ENCODE measurements around the gene SNRPD3.
A peak's percentile ranks its signal among the peaks of the same experiment; 100 is the strongest.

SNRPD3 gene

DNA sequence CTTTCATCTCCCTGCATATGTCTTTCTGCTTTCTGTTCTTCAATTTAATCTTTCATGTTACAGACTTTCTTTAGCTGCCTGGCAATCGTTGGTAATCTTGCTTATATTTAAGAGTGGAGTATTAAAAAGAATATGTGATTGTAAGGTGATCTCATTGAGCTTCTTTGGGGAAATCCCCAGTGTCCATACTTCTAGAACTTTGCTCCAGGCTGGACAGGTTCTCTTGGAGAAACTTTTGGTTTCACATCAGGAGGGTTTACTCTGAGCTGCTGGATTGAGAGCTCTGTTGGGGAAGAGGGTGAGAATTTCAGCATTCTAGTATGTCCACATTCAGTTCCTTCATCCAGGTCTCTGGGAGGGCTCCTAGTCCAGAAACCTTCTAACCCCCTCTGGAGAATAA lies 21.0 kb downstream of the SNRPD3 start:
- no peak for DNase-seq

DNA sequence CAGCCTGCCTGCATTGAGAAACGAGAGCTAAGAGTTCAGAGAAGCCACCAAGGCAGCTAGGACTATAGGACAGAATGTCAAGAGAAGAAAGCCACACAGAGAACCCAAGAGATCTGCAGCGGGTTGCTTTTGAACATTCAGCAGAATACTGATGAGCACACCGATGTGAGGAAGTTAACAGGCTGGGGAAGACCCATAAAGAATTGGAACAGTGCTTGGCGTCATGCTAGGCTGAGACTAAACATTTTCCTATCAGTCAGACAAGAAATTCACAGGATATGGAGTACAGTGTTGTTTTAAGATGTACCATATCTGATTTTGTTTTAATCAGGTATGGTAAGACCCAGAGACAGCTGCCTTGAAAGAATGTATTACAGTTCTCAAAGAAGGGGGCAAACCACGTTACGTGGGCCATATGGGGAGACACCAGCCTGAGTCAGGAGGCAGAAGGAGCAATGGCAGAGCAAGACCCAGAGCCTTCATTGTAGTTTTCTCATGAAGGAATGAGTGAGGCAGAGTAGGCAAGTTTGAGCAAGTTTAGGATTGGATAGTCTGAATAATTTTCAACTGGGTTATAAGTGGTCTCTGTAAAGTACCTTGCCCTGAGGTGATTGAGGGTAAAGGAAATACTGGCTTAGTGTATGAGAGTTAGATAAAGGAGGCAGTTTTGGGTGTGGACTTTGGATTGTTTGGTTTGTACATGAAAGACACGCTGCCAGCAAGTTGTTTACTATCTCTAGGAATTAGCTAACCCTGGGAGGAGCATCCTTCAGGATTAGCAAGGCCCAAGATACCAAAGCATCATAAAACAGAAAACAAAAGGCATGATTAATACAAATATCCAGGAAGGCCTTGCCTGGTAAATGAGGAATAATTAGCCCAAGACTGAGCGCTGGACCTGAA lies 22.8 kb downstream of the SNRPD3 start:
- DNase-seq, result no peak

DNA sequence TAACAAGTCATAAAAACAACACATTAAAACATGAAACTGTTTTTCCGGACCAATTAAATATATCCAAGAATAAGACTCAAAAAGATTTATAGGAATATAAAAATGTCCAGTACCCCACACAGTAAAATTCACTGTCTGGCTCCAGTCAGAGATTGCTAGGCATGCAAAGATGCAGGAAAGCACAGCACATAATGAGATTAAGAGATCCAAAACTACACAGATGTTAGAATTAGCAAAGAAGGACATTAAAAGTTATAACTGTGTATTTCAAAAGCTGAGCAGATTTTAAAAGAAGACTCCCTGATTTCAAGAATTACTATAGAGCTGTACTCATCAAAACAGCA lies 23.4 kb downstream of the SNRPD3 start:
- no peak for DNase-seq

DNA sequence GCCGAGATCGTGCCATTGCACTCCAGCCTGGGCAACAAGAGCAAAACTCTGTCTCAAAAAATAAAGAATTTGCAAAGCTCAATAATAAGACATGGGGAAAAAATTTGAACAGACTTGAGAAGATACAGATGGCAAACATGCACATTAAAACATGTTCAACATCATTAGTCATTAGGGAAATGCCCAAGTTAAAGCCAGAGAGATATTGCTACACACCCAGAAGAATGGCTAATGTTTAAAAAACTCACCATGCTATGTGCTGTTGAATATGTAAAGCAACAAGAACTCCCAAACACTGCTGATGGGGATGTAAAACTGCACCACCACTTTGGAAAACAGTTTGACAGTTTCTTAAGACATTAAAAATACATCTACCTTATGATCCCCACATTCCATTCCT lies 24.5 kb downstream of the SNRPD3 start:
- DNase-seq, result no peak

DNA sequence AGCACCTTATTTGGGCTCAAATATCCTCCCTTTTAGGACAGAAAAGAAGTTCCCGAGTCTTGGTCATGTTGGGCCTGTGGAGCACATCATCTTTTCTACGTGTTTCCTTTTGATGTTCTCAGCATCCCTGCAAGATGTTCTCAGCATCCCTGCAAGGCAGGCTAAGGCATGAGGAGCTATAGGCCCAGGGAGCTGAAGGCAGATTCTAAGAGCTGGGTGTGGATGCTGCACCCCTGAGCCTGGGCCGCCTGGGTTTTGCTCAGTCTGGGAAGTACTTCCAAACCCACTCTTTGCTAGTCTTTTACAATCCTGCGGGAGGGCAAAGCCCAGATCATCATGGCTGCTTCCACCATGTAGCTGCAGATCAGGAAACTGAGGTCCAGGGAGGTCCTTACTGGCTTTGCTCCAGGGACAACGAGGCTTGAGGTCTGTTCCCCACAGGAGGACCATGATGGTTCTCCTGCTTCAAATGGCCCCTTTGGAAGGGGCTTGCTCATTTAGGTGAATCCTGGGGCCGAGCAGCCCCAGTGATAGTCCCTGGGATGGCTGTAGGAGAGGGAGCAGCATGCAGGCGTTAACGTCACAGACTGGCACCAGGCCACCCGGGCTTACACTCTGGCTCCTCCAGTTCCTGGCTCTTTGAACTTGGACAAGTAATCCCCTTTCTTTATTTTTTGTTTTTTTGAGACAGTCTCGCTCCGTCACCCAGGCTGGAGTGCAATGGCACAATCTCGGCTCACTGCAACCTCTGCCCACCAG lies 26.4 kb downstream of the SNRPD3 start:
- no peak for DNase-seq

DNA sequence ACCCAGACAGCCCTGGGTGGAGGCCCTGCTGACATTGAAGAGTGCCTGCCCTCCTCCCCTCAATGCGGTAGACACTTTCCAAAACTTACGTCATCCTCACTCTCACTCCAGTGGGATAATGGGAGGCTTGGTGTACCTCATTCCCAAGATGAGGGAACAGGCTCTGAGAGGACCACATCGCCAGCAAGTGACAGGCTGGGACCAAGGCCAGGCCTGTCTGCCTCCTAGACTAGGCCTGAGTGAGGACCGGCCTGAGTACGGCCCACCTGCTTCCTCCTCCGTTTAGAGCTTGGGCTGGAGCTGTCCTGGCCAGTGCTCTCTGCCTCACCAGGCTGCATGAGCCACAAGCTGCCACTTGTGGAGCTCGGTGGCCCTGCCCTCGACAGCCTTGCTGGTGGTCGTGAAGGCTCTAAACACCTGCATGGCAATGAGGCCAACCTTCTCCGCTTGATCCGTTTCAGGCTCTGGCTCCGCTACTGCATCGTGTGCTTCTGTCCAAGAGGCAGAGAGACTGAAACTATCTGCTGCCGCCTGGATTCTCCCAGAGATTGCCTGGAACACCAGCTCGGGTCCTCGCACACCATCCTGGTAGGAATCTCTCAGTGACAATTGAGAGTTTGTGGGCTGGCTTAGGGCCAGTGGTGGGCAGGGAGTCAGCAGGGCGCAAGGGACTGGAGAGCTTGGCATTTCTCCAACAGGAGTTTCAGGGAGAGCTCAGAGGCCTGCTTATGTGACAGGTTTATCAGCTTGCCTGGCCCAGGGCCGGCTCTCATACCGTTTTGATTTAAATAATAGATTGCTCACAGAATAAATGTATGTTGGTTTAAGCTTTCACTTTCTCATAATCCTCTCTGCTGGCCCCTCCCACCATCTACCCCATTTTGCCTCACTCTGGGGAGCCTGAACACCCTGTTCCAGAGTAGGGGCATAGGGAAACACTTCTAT lies 27.7 kb downstream of the SNRPD3 start:
- no peak for DNase-seq

DNA sequence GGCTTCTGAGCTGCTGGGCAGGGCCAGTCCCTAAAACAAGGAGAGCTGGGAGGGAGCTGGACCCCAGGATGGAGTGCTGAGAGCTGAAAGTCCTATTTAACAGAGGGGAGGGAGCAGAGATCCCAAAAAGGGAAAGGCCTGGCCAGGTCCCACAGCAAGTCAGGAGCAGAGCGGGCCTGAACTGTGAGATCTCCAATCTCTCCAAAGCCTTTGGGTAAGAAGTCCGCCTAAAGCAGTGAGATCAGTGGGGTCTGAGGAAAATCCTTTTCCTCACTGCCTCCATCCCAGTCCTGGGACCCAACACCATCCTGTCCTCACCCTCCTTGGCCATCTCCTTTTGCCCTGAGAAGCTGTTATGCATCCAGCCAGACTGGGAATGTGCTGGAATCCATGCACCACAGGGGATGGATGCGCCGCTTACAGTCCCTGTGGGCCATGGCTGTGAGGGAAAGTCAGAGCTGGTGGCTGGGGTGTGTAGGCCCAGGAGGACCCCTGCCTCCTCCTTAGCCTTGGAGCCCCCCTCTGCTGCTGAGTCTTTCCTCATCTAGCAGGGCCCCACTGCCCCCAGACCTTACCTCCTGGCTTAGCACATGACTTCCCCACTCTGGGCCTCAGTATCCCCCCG lies 28.5 kb downstream of the SNRPD3 start:
- DNase-seq, result no peak

DNA sequence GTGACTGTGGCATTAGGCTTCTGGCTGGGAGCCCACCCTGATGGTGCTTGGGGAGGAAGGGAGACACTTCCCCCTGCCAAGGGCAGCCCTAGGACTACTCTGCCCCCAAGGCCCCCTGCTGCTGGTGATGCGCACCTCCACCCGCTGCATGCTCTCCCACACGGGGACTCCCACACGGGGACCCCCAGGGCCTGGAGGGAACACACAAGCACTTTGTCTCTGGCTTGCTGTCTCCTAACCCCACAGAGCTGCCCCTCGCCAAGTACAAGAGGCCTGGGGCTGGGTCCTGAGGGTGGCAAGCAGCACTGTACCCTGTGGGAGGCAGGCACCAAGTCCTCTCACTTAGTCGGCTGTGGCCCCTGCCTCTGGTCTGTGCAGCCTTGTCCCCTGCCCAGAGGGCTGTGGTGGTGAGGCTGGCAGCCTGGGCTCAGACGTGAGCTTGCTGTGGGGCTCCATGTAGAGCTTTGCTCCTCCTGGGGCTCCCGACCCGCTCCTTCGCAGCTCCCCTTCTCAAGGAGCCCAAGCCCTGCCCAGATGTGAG lies 29.1 kb downstream of the SNRPD3 start:
- no peak for DNase-seq

DNA sequence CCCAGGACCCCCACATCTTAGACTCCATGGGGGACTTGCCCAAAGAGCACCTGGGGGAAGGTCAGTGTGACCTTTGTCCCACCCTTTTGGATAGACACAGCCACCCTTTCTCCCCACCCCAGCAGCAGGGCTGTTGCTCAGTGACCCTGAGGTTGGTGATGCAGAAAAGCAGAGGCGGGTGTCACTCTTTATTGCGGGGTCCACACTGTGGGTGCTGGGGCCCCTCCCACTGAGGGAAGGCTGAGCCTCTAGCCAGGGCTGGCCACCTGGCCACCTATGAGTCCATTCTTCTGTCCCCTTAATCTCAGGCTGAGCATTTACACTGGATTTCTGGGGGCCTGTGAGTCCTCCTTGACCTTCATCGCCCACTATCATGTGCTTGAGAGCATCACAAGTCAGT lies 29.7 kb downstream of the SNRPD3 start:
- no peak for DNase-seq

DNA sequence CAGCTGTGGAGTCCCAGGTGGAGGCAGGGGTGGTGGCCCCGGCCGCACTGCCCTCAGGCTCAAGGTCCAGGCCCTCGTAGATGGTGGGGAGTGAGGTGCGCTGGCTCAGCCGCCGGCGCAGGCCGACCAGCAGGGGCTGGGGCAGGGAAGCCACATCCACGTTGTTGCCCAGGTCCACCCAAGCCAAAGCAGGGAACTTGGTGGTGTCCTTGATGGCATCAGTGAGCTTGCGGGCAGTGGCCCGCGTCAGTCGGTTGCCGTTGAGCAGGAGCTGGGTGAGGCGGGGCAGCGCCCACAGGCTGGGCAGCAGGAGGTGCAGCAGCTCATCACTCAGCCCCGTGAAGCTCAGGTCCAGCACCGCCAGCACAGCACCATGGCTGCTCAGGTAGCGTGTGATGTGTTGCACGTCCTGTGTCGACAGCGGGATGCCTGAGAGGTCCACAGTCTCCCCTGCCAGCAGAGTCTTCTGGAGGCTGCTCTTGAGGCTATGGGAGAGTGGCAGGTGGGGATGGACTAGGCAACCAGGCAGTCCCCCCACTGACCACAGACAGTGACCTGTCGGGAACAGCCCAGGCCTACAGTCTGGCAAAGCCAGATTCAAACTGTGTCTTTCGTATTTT lies 30.2 kb downstream of the SNRPD3 start:
- no peak for DNase-seq

DNA sequence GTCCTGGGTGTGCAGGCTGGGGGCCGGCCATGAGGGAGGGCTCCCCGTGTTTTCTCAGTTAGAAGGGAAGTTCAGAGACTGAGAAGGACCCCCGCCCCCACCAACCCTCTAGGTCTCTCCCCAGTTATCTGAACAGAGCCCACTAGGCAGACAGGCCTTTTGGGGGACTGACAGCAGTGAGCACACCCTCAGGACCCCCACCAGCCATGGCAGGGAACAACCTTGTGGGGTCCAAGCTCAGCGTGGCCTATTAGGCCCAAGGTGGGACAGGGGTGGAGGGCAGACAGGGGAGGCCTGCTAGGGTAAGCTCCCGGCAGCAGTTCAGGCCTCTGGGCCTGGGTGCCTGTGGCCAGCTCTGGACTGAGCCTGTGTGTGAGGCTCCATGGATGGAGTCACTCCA lies 31.5 kb downstream of the SNRPD3 start:
- no peak for DNase-seq

DNA sequence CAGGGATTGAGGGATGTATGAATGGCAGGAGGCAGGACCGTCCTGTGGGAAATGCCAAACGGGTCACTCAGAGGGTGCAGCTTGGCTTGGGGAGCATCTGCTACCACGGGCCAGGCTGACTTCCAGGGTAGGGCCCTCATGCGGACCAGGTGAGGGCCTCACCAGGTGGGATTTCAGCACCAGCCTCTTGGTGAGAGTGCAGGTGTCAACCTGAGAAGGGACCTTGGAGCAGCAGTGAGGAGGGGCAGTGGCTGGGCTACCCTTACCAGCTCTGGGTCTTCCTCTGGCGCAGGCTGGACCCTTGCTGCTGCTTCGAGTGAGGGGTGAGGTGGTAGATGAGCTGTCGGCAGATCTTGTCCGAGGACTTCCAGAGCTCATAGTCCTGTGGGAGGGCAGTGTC lies 32.1 kb downstream of the SNRPD3 start:
- DNase-seq, result no peak

DNA sequence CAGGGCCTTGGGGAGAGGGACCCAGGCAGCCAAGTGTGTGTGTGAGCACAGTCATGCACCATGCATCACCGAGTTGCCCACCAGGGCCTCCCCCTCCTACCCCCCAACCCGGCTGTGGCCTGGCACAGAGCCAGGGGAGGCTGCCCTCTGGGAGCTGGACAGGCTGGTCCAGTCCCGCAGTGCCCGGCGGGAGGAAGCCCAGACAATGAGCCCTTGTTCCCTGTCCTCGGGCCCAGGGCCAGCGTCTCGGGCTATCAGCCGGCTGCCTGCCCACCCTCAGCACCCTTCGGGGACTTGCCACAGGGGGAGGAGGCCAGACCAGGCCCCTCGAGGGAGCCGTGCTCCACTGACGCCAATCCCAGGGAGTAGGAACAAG lies 32.6 kb downstream of the SNRPD3 start:
- DNase-seq, result no peak

DNA sequence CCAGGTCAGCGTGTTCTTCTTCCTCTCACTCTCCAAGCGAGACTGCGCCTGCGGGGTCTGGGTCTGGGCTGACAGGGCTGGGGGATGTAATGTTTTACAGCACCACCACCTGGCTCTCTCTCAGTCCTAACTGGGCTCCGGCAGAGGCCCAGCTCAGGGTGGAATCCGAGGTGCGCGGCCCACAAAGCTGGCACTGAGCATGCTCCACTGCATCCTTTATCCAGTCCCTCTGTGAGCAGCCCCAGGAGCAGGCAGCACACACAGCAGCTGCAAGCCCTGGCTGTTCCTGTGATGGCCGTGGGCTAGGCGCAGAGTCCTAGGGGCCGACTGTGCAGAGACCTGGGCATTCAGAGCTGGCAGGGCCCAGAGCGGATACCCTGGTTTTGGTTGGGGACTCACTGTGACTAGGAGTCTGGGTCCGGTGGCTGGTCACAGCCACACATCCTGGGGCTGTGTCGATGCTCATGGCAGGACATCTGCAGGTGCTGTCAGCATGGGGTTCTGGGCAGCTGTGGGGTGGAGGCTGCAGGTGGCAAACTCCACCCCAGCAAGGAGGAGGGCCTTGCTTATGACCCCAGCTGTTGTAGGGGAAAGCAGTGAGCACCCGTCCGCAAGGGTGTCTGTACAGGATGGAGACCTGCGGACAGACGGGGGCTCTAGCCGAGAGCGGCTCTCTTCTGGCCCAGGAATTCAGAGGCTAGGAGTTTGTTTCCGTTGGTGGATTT lies 33.1 kb downstream of the SNRPD3 start:
- no peak for DNase-seq

DNA sequence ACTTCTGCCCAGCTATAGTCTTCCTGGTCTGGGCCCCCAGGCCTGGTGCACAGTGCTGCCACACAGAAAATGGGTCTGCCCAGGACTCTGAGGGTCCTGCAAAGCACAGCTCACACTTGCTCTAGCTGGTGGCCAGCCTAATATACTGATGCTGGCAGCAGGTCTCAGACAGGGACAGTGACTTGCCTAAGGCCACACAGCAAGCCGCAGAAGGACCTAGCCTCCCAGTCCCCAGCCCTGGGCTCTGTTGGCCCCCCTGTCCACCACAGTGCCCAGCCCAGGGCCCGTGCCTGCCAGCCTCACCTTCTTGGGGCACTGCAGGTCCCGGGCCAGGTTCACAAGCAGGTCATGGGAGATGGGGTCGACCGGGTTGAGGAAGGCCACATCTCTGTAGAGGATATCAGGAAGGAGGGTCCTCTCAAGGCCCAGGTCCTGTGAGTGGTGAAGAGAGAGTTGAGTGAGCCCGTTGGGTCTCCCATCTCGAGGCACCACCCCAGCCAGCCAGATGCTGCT lies 33.8 kb downstream of the SNRPD3 start:
- DNase-seq, result no peak

DNA sequence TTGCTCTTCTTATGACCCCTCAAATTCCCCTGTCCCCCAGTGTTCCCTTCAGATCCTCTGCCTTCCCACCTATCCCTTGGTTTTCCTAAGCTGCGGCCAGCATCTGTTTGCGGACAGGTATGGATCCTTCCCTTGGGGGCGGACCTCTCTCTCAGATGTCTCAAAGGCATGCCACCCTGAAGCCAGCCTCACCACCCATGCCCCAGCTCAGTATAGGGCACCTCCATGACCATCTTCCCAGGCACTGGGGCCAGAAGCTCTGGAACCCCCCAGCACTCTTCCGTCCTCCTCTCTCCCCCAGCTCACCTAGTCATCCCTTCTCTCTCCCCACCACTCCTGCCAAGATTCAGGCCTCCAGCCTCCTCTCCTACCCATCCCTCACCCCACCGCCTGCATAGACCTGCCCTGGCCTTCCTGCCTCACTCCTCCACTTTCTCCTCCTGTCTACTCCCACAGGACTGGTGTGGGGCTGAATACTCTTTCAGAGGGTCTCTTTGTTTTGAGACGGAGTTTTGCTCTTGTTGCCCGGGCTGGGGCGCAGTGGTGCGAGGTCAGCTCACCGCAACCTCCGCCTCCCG lies 34.9 kb downstream of the SNRPD3 start:
- DNase-seq, result no peak

DNA sequence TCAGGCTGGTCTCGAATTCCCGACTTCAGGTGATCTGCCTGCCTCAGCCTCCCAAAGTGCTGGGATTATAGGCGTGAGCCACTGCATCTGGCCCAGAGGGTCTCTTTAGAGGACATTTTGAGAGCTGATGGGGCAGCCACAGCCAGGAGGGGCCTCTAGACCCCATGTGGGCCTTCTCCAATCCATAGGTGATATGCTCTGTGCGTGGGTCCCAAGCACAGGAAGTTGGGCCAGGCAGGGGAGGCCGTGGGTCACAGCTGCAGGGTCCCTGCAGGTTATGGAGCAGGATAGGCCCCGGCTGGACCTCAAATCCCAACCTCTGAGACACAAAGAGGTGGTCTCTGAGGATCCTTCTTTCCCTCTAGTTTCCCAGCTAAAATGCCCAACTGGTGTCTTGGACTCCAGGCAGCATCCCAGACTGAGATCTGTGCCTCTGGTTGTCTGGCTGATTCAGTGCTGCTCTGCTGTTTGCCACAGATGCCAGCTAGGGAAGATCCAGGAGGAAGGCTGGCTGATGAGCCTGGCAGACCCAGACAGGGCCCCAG lies 35.6 kb downstream of the SNRPD3 start:
- DNase-seq, result no peak

DNA sequence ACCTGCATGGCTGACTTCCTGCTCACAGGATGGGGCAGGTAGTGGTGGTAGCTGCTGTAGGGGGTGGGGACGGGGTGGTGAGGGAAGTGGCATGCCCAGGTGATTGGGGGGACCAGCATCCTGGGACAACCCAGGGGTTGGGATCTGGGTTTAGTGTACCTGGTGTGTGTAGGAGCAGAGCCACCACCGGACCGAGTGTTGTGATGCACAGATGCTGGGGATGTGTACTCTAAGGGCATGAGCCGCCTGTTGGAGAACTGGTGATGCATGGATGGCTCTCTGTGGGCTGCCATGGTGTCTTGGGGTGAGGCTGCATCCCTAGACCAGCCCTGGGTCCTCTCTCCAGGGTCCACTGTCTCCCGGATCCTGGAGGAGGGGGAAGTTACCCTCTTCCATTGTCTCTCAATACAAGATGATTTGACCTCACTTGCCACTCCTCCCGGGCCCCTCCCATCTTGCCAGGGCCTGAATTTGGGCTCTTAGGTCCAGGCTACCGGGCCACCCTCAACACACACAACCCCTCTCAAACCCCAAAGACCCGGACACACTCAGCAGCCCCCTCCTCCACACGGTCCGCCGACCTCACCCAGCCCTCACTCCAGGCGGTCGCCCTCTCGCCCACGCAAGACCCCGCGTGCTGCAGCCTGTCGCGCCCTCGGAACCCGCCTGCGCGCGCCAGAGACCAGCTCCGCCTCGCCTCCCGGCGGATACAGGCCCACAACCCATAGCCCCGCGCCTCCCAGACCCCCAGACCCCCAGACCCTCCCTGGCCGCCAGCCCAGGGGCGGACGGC lies 36.5 kb downstream of the SNRPD3 start:
- no peak for DNase-seq

DNA sequence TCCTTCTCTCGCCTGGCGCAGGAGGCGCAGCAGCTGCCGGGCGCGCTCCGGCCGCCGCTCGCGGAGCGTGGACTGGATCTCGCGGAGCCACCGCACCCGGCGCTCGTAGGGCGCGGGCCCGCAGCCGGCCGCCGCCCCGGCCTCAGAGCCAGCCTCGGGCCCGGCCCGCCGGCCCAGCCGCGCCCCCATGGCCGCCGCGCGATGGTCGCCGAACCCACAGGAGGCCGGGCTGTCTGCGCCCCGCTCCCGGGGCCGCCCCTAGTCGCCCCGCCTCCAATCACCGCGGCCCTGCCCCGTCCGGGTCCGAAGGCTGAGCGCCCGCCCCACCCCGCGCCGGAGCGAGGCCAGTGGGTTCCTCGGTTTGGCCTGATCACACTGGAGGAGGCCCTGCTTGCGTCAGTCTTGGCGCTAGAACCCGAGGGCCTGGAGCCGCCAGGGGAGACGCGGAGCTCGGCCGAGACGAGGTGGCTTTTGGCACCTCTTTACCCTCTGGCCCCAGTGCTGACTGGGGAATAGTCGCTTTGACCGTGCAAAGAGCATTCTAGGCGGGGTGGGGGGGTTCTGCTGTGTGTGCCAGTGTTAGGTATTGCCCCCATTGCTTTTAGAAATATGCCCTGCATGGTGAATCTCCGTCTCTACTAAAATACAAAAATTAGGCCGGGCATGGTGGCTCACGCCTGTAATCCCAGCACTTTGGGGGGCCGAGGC lies 37.2 kb downstream of the SNRPD3 start, which contains the start of gene LRRC75B:
Gene LRRC75B (minus strand): TSS at position 223 of the 708 bp plus-strand sequence. CDS start 34 bp downstream, at position 189.
- peak; percentile 70 for DNase-seq

Measured in activated effector memory CD4-positive, alpha-beta T cell treated with anti-CD3 and anti-CD28 coated beads, Interleukin-2, amount 50 U/mL, for 16 hours (primary cell).